HG02588 (cell line): ENCODE measurements around the gene KLHL5.
"Not testable (repeated sequence)": the region's sequence is repeated elsewhere in the genome, so short reads cannot be mapped to it uniquely, and the experiment has no call there.

Source experiments
- ATAC-seq: cut with Tn5 transposase; IDR thresholded peaks from one replicate; pipeline ENCODE4 v1.9.1; 2021; ENCODE audit warnings: mild to moderate bottlenecking, moderate library complexity; ENCODE audit not compliant: unreplicated experiment

KLHL5 gene

DNA sequence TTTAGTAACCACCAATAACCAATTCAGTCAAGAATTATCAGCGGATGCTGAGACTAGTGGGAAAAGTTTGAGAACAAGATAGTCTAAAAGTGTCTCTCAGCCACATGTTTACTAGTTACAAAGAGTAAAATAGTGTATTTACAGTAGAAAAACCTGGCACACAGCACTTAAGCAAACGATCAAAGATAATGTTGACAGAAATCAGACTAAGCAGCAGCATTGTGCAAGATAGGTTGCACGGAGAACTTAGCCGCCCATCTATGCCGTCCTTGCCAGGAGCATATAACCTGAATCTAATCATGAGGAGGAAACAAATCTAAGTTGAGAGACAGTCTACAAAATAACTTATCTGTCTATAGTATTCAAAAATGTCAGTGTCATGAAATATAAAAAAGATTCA is 35.3 kb downstream of the KLHL5 start:
- ATAC-seq, result no peak

- ATAC-seq, result no peak
These were observed 40.3 kb downstream of the KLHL5 start for GRCh38 chr4:39102297-39102696.

DNA sequence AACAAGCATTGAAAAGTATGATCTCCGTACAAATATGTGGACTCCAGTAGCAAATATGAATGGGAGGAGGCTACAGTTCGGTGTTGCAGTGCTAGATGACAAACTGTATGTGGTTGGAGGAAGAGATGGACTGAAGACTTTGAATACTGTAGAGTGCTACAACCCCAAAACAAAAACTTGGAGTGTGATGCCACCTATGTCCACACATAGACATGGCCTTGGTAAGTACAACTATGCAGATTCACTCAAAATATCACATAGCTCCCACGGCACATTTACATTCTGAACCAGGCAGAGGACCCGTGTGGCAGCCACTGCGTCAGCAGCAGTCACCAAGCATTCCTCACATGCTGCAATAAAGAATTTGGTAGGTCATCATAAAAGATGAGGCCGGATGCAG is 41.3 kb downstream of the KLHL5 start:
- no peak for ATAC-seq

DNA sequence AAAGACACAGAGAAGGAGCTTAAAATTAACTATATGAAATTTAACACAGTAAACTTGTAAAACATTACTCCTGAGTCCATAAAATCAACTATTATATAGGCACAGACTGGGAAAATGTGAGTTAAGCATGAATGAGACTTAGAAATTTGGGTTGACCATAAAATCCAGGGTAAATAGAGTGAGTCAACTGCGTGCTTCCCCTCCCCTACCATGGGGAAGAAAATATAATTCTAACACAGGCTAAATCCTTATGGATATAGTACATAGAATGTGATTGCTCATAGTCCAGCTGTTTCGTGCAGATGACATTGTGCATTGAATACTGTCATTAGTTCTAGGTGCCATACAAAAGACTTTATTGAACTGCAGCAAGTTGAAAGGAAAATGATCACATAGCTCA is 42.2 kb downstream of the KLHL5 start:
- ATAC-seq, result no peak

DNA sequence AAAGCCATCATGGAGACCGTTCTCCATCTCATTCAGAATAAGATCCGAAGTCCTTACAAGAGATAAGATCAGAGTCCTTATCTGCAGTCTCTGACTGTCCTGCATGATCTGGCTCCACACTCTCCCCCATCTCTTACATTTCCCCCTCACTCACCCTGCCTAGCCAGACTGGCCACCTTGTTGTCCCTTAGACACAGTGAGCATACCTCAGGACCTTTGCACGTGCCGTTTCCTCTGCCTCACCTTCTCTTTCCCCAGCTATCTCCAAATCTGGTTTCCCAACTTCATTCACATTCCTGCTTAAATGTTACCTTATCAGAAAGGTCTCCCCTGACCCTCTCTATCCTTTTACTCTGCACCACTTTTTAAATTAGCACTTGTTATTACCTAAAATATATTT is 44.0 kb downstream of the KLHL5 start:
- no peak for ATAC-seq

DNA sequence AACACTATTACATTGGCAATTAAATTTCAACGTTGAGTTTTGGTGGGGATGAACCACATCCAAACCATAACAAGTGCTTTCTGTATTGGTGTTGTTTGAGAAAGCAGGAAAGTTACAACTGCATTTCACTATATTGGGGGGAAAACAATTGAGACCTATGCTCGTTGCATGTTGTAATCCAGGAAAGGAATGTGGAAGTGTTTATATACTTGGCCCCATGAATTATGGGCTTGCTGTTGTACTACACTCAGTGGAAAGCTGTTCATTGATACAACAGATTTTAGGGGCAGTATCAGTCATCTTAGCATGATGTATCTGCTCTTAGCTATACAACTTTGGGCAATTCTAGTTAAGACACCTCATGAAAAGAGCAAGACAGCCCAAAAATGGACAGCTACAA is 52.4 kb downstream of the KLHL5 start:
- no peak for ATAC-seq

DNA sequence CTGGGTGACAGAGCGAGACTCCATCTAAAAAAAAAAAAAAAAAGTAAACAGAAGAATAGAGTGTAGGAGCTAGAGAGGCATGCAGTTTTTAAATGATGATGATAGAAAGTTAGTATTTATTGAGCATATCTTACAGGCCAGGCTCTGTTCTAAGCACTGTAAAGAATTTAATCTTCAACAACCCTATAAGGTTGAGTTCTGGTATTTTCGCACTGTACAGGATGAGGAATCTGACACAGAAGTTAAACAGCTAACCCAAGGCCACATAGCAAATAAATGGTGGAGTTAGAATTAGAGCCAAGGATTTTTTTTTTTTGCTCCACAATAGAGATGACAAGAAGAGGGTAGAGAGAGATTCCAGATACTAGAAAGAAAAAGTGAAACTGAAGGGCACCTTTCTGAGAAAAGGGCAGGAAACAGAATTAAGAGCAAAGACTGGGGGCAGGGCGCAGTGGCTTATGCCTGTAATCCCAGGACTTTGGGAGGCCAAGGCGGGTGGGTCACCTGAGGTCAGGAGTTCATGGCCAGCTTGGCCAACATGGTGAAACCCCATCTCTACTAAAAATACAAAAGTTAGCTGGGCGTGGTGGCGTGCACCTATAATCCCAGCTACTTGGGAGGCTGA is 56.1 kb downstream of the KLHL5 start:
- no peak for ATAC-seq

- no peak for ATAC-seq
These were observed 58.4 kb downstream of the KLHL5 start for GRCh38 chr4:39120418-39120817.

- no peak for ATAC-seq
These were observed 63.0 kb downstream of the KLHL5 start for GRCh38 chr4:39124885-39125599.

- ATAC-seq, result no peak
These were observed 63.6 kb downstream of the KLHL5 start for GRCh38 chr4:39125600-39125985.

GRCh38 chr4:39126256-39127095 is 64.4 kb downstream of the KLHL5 start:
- no peak for ATAC-seq

DNA sequence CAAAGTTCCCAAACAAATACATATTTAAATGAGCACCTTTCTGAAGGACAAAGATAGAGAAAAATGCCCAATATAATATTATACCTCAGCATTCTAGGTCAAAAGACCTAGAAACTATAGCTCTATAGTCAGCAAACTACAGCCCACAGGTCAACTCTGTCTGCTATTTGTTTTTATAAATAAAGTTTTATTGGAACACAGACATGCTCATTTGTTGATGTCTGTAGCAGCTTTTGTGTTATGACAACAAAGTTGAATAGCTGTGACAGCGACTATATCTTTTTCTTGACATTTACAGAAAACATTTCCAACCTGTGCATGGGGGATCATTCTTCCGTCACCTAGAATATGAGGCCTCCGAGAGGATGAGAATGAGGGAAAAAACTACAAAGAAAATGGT is 71.6 kb downstream of the KLHL5 start:
- no peak for ATAC-seq

- ATAC-seq, result no peak
These were observed 72.8 kb downstream of the KLHL5 start for GRCh38 chr4:39134683-39135306.

GRCh38 chr4:39138227-39138626 is 76.2 kb downstream of the KLHL5 start:
- ATAC-seq, result not testable (repeated sequence)

DNA sequence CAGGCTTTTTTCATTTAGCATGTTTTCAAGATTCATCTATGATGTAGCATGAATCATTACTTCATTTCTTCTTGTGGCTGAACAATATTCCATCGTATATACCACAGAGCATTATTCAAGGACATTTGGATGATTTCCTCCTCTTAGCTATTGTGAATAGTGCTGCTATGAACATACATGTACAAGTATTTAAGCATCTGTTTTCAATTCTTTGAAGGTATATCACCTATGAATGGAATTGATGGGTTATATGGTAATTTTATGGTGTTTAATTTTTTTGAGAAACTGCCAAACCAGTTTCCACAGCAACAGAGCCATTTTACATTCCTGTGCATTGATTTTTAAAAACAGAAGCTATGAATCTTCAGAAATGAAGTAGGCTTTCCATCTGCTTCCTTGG is 84.2 kb downstream of the KLHL5 start:
- no peak for ATAC-seq

DNA sequence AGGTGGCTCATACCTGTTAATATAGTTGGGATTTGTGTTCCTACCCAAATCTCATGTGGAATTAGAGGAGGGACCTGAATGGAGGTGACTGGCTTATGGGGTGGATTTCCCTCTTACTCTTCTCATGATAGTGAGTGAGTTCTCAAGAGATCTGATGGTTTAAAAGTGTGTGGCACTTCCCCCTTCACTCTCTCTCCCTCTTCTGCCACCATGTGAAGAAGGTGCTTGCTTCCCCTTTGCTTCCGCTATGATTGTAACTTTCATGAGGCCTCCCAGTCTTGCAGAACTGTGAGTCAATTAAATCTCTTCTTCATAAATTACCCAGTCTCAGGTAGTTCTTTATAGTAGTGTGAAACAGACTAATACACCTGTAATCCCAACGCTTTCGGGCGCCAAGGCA is 92.0 kb downstream of the KLHL5 start:
- ATAC-seq, result no peak

GRCh38 chr4:39157520-39157919 is 95.5 kb downstream of the KLHL5 start:
- ATAC-seq, result no peak

DNA sequence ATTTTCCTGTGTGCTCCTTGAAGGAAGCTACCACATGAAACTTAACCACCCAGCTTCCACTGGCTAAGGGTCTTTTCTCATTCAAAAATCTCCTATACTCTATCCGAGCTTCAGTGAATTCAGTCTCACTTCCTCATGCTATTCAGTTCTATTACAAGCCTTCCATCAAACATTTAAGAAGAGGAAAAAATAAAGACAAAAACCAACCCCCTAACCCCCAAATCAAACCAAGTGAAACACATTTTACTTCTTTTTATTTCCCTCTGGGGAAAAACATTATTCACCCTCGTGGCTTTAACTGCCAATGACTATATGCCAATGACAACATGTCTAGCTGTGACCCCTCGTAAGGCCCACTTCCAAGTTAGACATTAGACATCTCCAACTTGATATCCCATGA is 104.1 kb downstream of the KLHL5 start:
- no peak for ATAC-seq

GRCh38 chr4:39166669-39167068 is 104.6 kb downstream of the KLHL5 start:
- no peak for ATAC-seq

GRCh38 chr4:39169426-39169825 is 107.4 kb downstream of the KLHL5 start:
- ATAC-seq, result no peak

DNA sequence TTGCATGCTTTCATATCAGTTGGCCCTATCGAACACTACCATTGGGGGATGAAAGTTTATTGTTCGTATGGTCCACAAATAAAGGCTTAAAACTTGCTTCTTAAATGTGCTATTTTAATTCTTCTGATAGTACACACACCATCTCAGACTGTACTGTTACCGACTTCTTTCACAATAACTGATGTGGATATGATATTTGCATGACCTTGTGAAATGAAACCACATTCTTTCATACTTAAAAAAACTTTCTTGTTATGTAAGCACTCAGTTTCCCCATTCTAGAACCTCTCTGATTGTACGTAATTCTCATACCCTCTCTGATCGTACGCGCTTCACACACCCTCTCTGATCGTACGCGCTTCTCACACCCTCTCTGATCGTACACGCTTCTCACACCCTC is 108.3 kb downstream of the KLHL5 start:
- no peak for ATAC-seq
